Transverse colon (tissue), 4 donors: ENCODE measurements around the gene CARM1.

Experiments used
- CTCF ChIP-seq, 5 experiments: fragments of 200-600 bp in 3 of 5; fragments of 450-650 bp in 2 of 5; sonication (generic) in 3 of 5; IDR thresholded peaks; 1 replicate in 2 of 5; 2 replicates in 3 of 5; pipeline ENCODE4 v1.5.1; 2016 to 2017; ENCODE audit warnings: antibody characterized with exemption in 5 of 5, inconsistent platforms in 3 of 5, mild to moderate bottlenecking in 2 of 5, moderate library complexity in 1 of 5
- EP300 ChIP-seq: sonication (generic); formaldehyde crosslinking; IDR thresholded peaks from one replicate; pipeline ENCODE4 v1.6.1; 2017; ENCODE audit warnings: antibody characterized with exemption, low read depth
- POLR2A ChIP-seq: fragments of 450-650 bp; IDR thresholded peaks from one replicate; pipeline ENCODE4 v1.6.1; 2016; ENCODE audit warnings: antibody characterized with exemption, mild to moderate bottlenecking, moderate library complexity
- POLR2AphosphoS5 ChIP-seq, 3 donors: sonication (generic); formaldehyde crosslinking; IDR thresholded peaks; one replicate each; pipeline ENCODE4 v1.6.1; 2016; ENCODE audit warnings: antibody characterized with exemption in 3 of 3

GRCh38 chr19:10964903-10965302 lies 93.5 kb downstream of the CARM1 start:
- no peak for TF ChIP-seq CTCF (IDR thresholded peaks at IDR 0.05)
- no peak for TF ChIP-seq POLR2A
- no peak for TF ChIP-seq EP300
- TF ChIP-seq POLR2AphosphoS5 (IDR thresholded peaks at IDR 0.05): no peak
